Mammary epithelial cell (primary cell): ENCODE results near the gene PRKAR2B.

ENCODE experiments used
- EZH2 ChIP-seq: IDR thresholded peaks from 2 replicates; pipeline ENCODE4 v1.6.1; 2012; ENCODE audit warnings: low read length, inconsistent platforms, borderline replicate concordance
- TF ChIP-seq, protein P1 (sequence below), 2 donors: IDR thresholded peaks in 1 of 2; conservative IDR thresholded peaks in 1 of 2; 2 replicates each; pipeline ENCODE4 v1.5.1; 2011 to 2012; ENCODE audit warnings: inconsistent platforms in 2 of 2, low read length in 2 of 2, mild to moderate bottlenecking in 2 of 2, control low read depth in 1 of 2, low read depth in 1 of 2; ENCODE audit not compliant: insufficient read depth in 1 of 2; ENCODE audit errors: extremely low read depth in 1 of 2

GRCh38 chr7:107043491-107043890 lies 1.0 kb upstream of the PRKAR2B start:
- TF ChIP-seq, protein P1, sequence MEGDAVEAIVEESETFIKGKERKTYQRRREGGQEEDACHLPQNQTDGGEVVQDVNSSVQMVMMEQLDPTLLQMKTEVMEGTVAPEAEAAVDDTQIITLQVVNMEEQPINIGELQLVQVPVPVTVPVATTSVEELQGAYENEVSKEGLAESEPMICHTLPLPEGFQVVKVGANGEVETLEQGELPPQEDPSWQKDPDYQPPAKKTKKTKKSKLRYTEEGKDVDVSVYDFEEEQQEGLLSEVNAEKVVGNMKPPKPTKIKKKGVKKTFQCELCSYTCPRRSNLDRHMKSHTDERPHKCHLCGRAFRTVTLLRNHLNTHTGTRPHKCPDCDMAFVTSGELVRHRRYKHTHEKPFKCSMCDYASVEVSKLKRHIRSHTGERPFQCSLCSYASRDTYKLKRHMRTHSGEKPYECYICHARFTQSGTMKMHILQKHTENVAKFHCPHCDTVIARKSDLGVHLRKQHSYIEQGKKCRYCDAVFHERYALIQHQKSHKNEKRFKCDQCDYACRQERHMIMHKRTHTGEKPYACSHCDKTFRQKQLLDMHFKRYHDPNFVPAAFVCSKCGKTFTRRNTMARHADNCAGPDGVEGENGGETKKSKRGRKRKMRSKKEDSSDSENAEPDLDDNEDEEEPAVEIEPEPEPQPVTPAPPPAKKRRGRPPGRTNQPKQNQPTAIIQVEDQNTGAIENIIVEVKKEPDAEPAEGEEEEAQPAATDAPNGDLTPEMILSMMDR (conservative IDR thresholded peaks at IDR 0.05 in 1 of 2, IDR thresholded peaks at IDR 0.05 in 1 of 2; ENCODE audit: extremely low read depth in 1 of 2, insufficient read depth in 1 of 2, low read depth in 1 of 2, low read length in 2 of 2): no peak
- no peak for TF ChIP-seq EZH2
